ENCODE measurements around the gene TRMT6.

- TF ChIP-seq CTCF (conservative IDR thresholded peaks at IDR 0.05; ENCODE audit: low read length) = no peak
- no peak for TF ChIP-seq EZH2phosphoT487 (IDR thresholded peaks at IDR 0.05; ENCODE audit: borderline replicate concordance)
These were observed 37.2 kb downstream of the TRMT6 start for GRCh38 chr20:5913166-5913565.
